Middle frontal gyrus (tissue), 1 donor: ENCODE data around the gene RNU4-1.

Experiments used
- DNase-seq: peaks from one replicate; pipeline ENCODE4 v3.0.0-alpha.2; 2015; ENCODE audit warnings: low spot score; ENCODE audit errors: extremely low spot score

Gene RNU4-1

GRCh38 chr12:120290609-120291305, 2.3 kb downstream of the RNU4-1 start:
- DNase-seq: no peak

DNA sequence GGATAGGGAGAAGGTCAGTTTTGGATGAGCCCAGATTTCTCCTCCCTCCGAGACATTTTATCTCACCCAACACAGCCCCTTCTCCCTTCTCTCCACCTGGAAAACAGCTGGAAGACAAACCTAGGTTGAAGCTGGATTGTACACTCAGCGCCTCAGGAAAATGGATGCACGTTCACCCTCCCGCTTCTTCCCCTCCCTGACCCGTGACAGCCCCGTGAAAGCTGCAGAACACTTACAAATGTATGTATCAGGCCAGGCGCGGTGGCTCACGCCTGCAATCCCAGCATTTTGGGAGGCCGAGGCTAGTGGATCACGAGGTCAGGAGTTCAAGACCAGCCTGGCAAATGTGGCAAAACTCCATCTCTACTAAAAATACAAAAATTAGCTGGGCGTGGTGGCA, 5.5 kb downstream of the RNU4-1 start:
- no peak for DNase-seq

GRCh38 chr12:120286768-120287490, 6.1 kb downstream of the RNU4-1 start:
- DNase-seq: no peak

GRCh38 chr12:120284381-120284780, 8.7 kb downstream of the RNU4-1 start:
- no peak for DNase-seq

DNA sequence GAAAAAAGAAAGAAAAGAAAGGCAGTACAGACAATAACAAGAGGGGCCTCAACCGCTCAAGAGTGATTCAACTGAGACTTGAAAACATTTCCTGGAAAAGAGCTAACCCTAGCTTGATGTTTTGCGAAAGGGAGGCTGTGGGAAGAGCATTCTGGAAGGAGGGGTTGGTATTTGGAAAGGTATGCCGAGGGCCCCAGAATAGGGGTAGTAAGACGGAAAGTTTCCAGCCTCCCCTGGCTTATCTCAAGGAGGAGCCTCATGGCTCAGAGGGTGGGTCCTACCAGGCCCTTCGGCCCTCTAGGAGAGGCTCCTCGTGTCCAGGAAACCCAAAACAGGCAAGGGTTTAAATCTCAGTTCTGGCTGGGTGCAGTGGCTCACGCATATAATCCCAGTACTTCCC, 9.7 kb downstream of the RNU4-1 start:
- no peak for DNase-seq

- DNase-seq: no peak
These were observed 14.6 kb downstream of the RNU4-1 start for GRCh38 chr12:120278137-120279069.

- no peak for DNase-seq
These were observed 16.3 kb downstream of the RNU4-1 start for GRCh38 chr12:120276734-120277133.

DNA sequence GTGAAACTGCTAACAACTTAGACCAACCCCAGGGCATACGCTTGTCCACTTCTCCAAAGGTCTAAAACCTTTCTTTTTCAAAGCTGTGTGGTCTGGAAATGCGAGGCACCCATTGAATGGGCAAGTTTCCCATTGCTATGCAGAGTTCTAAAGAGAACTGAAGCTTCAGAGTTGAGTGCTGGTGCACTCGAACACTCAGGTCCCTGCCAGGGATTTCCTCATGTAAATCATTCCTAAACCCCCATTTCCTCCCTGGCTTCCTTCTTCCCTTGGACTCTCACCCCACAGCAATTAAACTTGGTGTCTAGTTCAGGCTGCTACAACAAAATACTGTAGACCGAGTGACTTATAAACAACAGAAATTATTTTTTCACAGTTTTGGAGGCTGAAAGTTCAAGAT, 25.3 kb downstream of the RNU4-1 start:
- DNase-seq: no peak

DNA sequence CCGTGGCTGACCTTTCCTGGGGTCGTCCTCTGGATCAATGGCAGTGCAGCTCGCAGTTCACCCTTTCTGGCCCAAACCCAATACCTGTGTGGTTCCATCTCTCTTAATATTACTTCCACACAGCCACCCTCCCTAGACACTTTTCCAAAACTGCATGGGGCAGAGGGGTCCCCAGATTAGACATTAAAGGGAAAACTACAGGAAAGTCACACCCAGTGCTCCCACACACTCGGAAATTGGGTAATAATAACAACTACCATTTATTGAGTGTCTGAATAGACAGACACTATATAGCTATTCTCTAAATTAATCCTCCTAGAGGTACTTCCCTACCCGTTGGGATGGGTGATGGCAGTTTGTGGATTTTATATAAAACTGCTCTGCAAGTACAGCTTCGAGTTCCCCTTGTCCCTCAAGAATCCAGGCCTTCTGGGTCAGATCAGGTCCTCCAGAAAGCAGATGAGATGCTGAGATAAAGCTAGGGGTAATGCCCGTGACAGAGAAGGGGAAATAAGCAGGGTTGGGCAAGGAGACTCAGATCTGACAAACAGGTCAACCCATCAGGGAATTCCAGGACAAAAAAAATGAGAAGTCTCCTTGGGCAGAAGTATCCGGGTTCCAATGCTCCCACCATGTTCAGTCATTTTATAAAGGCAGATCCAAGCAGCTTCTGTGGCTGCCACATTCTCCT, 26.7 kb downstream of the RNU4-1 start:
- no peak for DNase-seq

- peak; percentile 21 for DNase-seq
These were observed 27.4 kb downstream of the RNU4-1 start, which contains the start of gene PXN for GRCh38 chr12:120265473-120266179. TSS of gene PXN (minus strand) at chr12:120265730. CDS start at chr12:120265629, 101 bp downstream.

- no peak for DNase-seq
These were observed 28.0 kb downstream of the RNU4-1 start for GRCh38 chr12:120264904-120265472.

DNA sequence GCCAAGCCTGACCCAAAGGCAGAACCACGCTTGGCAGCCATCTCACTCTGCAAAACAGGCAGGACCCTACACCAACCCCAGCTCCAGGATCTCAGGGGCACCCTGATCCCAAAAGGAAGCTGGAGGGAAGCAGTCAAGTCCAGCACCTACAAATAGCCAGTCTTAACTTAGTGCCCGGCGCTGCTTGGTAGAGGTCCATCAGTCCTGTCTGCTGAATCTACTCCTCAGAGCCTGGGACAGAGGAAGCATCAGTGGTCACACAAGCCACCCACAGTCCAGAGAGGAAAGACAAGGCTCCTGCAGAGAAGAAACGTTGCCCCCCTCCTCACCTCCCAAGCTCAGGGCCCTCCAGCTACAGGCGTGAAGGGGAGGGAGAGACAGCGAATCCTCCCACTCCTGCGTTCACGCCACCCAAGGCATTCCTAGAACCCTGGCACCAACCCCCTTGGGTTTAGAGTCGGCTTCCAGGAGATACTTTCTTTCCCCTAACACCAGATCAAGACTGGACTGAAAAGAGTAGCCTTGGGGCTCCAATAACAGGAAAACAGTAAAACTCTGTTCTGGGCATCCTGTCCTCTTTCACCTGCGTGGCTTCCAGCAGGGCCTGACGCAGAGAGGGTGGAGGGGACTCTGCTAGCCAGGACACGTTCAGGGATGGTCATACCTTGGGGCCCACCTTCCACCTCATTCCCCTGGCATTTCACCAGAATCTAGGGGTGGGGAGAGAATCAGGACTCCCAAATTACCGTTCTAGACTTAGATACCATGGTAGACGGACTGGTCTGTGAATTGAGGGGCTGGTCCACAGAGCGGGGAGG, 28.7 kb downstream of the RNU4-1 start:
- no peak for DNase-seq

DNA sequence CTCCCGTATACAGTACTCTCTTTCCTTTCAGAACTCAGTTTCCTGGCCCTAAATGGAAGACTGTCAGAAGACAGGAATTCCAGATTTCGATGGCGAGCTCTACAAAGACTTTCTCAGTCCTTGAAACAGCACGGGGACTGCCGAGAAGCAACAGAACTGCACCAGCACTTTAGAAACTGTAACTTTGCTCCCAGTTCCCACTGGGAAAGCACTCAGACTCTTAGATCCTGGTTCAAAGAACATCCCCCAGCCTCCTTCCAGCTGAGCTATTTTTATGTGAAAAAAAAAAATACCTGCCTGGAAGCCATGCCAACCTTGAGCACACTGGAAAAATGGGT, 29.3 kb downstream of the RNU4-1 start:
- no peak for DNase-seq

DNA sequence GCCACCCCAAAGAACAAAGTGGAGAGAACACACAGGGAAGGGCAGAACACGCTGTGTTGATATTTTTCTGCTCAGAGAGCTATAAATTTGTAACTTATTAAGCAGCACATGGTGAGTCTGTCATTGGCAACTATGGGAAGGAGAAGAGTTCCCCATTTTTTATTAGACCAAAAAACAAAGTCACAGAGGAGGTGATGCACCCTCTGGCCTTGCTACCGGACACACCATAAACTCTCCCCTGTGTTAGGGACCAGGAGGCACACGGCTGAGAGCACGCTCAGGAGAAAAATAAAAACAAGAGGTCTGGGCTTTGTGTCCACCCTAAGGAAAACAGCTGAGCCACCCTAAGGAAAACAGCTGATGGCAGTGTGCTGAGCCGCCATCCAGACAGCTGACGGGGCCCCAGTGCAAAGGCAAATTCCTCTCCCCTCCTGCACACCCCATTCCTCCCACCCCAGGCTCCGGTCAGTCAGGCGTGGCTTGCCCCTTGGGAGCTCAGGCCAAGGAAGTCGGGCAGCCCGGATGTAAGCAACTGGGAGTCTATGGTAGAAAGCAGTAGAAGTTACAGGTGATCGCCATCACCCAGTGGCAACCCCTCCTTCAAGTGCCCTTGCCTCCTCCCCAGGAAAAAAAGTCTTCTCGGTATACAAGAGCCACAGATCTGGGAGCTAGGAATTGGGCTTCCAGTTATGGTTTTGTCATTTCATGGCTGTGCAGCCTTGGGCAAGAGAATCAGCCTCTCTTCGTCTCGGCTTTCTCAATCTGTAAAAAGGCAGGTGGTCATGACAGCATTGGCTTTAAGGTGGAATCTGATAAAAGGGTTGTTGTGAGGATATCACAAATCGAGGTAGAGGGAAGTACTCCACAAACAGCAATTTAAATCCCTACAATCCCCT, 29.9 kb downstream of the RNU4-1 start:
- DNase-seq: no peak

- DNase-seq: no peak
These were observed 30.8 kb downstream of the RNU4-1 start for GRCh38 chr12:120261951-120262851.

DNA sequence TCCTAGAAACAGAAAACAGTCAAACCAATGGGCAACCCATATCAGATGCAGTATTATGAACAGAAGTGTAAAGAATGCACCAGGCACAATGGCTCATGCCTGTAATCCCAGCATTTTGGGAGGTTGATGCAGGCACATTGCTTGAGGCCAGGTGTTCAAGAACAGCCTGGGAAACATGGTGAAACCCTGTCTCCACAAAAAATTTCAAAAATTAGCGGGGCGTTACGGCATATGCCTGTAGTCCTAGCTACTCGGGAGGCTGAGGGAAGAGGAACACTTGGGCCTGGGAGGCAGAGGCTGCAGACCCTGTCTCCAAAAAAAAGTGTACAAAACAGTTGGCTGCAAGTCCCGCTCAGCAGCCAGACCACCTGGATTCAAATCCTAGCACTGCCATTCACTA, 32.4 kb downstream of the RNU4-1 start:
- DNase-seq: no peak

GRCh38 chr12:120259418-120260202, 33.4 kb downstream of the RNU4-1 start:
- no peak for DNase-seq
